ENCODE data around the gene CTCFL. TPM values are rescaled to one million over a fixed set of nuclear protein-coding genes. Genes with fewer than 3 reads are reported as not detected.
"Not testable (repeated sequence)": the region's sequence is repeated elsewhere in the genome, so short reads cannot be mapped to it uniquely, and the experiment has no call there.

The CTCFL gene
- total and polyA plus RNA-seq, 3 donors from 2014 or later = 19.8 to 33.9 (median 24.8) TPM

DNA sequence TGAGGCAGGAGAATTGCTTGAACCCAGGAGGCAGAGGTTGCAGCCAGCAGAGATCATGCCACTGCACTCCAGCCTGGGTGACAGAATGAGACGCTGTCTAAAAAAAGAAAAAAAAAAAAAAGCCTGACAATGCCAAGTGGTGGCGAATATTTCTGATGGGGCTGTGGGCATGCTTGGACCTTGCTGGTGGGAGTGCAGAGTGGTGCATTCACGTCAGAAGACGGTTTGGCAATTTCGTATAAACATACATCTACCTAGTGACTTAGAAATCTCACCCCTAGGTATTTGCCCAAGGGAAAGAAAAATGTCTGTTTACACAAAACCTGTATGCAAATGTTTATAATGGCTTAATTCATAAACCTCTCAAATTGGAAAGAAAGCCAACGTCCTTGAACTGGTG is 33.6 kb downstream of the CTCFL start:
- no peak for TF ChIP-seq CTCF (IDR thresholded peaks at IDR 0.05)
- no peak for TF ChIP-seq POLR2A (IDR thresholded peaks at IDR 0.05)
- Histone ChIP-seq H3K4me1 (no peaks in the 10 kb centered on the region), H3K9me3 (no peaks in the 10 kb centered on the region), H3K4me3 (no peak overlapping the region), H3K27ac (no peak overlapping the region), H3K36me3 (ENCODE audit: low read depth, missing control alignments) (no peaks in the 10 kb centered on the region), H3K27me3 (no peaks in the 10 kb centered on the region)
- no peak for DNase-seq
- WGBS, 2 donors = 71 to 78% methylated on average over 6 of the region's 6 CpGs
- intact Hi-C loops (cut with DNase I; ENCODE audit: low total_unique reads) = no loop called here

GRCh38 chr20:57488277-57488676 is 36.7 kb downstream of the CTCFL start:
- 95% methylated on average over 5 of the region's 5 CpGs for WGBS, 2 donors
- H3K4me1 ChIP-seq; H3K4me3 ChIP-seq; intact Hi-C loops (cut with DNase I; ENCODE audit: low total_unique reads); H3K36me3 ChIP-seq (ENCODE audit: low read depth, missing control alignments); H3K27ac ChIP-seq; DNase-seq; H3K27me3 ChIP-seq; H3K9me3 ChIP-seq: not testable (repeated sequence)

GRCh38 chr20:57485770-57486169 is 39.2 kb downstream of the CTCFL start:
- H3K27ac ChIP-seq = no peak overlapping the region
- DNase-seq = no peak
- no peak for TF ChIP-seq POLR2A (IDR thresholded peaks at IDR 0.05)
- TF ChIP-seq CTCF (IDR thresholded peaks at IDR 0.05) = no peak
- intact Hi-C loops (cut with DNase I; ENCODE audit: low total_unique reads) = no loop called here
- WGBS, 2 donors = 97 to 100% methylated on average over 1 of the region's 1 CpG
- H3K27me3 ChIP-seq = no peaks in the 10 kb centered on the region
- H3K4me1 ChIP-seq = no peaks in the 10 kb centered on the region
- H3K4me3 ChIP-seq = no peak overlapping the region
- no peaks in the 10 kb centered on the region for H3K9me3 ChIP-seq
- H3K36me3 ChIP-seq (ENCODE audit: low read depth, missing control alignments) = no peaks in the 10 kb centered on the region

- intact Hi-C loops (cut with DNase I; ENCODE audit: low total_unique reads) = no loop called here
- Histone ChIP-seq H3K27ac (no peak overlapping the region), H3K4me3 (no peak overlapping the region), H3K9me3 (no peaks in the 10 kb centered on the region), H3K27me3 (no peaks in the 10 kb centered on the region), H3K4me1 (no peaks in the 10 kb centered on the region), H3K36me3 (ENCODE audit: low read depth, missing control alignments) (no peaks in the 10 kb centered on the region)
- DNase-seq = no peak
- TF ChIP-seq CTCF (IDR thresholded peaks at IDR 0.05) (no peak), POLR2A (IDR thresholded peaks at IDR 0.05) (no peak)
- WGBS, 2 donors = 86 to 89% methylated on average over 8 of the region's 8 CpGs
Observed at GRCh38 chr20:57484772-57485171, 40.2 kb downstream of the CTCFL start.

DNA sequence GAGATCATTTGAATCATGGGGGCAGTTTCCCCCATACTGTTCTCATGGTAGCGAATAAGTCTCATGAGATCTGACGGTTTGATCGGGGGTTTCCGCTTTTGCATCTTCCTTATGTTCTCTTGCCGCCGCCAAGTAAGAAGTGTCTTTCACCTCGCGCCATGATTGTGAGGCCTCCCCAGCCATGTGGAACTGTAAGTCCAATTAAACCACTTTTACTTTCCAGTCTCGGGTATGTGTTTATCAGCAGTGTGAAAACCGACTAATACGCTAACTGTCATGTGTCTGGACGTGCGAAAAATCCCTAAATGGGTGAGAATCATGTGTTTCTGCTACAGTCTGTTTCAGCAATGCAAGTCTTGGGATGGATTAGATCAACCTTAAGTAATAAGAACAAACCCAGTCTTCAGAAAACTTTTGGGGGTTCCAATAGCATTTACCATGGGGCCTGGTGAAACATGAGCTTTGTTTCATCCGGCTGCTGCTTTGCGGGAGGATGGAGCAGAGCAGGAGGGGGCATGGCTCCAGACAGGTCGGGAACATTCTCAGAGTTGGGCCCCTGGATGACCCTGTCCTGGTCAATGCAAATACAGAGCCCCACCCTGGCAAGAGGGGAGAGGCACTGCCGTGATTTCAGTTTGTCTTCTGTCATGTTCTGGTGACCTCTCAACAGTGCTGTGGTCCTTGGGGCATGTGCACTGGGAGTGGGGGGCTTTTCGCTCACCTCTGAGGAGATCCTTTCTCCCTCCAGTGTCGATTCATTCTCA is 41.5 kb downstream of the CTCFL start:
- H3K4me1 ChIP-seq = no peaks in the 10 kb centered on the region
- 93 to 96% methylated on average over 19 of the region's 19 CpGs for WGBS, 2 donors
- no peak for DNase-seq
- no peaks in the 10 kb centered on the region for H3K27me3 ChIP-seq
- intact Hi-C loops (cut with DNase I; ENCODE audit: low total_unique reads) = no loop called here
- TF ChIP-seq CTCF (IDR thresholded peaks at IDR 0.05) (no peak), POLR2A (IDR thresholded peaks at IDR 0.05) (no peak)
- H3K9me3 ChIP-seq = no peaks in the 10 kb centered on the region
- H3K27ac ChIP-seq = no peak overlapping the region
- H3K4me3 ChIP-seq = no peak overlapping the region
- no peaks in the 10 kb centered on the region for H3K36me3 ChIP-seq (ENCODE audit: low read depth, missing control alignments)
